ENCODE results near the gene CLDN25. TPM values are rescaled to one million over a fixed set of nuclear protein-coding genes. Genes with fewer than 3 reads are reported as not detected.
"Not testable (repeated sequence)": the region's sequence is repeated elsewhere in the genome, so short reads cannot be mapped to it uniquely, and the experiment has no call there.

CLDN25 gene
- total RNA-seq, 2 donors from 2014 or later, result not detected

DNA sequence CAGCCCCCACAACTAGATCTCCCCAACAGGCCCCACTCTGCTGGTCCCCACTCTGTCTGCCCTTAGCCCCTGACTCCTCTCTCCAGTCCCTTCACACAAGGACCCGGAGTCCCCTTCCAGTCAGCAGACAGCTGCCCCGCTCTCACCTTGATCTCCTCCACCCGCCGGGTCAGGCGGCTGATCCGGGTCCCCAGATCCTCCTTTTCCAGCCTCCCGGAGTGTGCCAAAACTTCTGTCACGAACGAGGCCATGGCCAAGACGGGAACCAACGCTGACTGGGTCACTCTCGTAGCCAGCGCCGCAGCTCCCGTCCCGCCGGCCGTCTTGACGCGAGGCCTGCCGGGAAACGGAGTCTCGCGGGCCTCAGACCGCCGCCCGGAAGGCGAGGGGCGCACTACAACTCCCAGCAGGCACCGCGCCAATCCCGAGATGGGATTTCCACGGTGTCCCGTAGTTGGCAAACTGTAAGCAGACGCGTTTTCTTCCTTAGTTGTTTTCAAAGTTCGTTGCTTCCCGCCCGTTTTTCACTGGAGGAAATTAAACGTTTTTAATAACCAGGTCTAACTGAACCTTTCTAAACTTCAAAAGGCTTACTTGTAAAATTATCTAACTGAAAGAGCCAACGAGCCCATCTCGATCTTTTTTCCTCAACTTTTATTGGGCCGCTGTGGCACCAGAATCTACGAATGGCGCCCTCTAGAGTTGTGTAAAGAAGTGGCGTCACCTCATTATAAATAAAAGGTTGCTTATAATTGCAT lies 6.0 kb upstream of the CLDN25 start, which contains the start of gene ZW10:
Gene ZW10, minus strand, starts transcription at position 277 of the 758 bp plus-strand sequence. Its CDS starts 26 bp downstream, at position 251.
- Histone ChIP-seq H3K27me3 (replicated peaks; ENCODE audit: insufficient read depth) (no peaks in the 10 kb centered on the region), H3K27ac (peak within 1 kb of the TSS; percentile 77 to 82), H3K36me3 (no peaks in the 10 kb centered on the region), H3K9me3 (no peaks in the 10 kb centered on the region), H3K4me1 (replicated peaks) (no peaks in the 10 kb centered on the region), H3K4me3 (peak within 1 kb of the TSS; percentile 73 to 77)
- under 1% methylated on average over 46 of the region's 46 CpGs for WGBS
- intact Hi-C loops (cut with DNase I), result loop anchor here (10.0 kb wide), 1 partner anchor 101 kb away; the partner anchor contains the start of gene USP28
- peak; percentile 61 for TF ChIP-seq POLR2A (IDR thresholded peaks at IDR 0.05)
- TF ChIP-seq, protein P1, sequence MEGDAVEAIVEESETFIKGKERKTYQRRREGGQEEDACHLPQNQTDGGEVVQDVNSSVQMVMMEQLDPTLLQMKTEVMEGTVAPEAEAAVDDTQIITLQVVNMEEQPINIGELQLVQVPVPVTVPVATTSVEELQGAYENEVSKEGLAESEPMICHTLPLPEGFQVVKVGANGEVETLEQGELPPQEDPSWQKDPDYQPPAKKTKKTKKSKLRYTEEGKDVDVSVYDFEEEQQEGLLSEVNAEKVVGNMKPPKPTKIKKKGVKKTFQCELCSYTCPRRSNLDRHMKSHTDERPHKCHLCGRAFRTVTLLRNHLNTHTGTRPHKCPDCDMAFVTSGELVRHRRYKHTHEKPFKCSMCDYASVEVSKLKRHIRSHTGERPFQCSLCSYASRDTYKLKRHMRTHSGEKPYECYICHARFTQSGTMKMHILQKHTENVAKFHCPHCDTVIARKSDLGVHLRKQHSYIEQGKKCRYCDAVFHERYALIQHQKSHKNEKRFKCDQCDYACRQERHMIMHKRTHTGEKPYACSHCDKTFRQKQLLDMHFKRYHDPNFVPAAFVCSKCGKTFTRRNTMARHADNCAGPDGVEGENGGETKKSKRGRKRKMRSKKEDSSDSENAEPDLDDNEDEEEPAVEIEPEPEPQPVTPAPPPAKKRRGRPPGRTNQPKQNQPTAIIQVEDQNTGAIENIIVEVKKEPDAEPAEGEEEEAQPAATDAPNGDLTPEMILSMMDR (IDR thresholded peaks at IDR 0.05), result peak; percentile 75 to 89 (median 80)
- TF ChIP-seq POLR2AphosphoS5 (IDR thresholded peaks at IDR 0.05), result peak; percentile 98
- DNase-seq (ENCODE audit: low spot score), result peak; percentile 96

DNA sequence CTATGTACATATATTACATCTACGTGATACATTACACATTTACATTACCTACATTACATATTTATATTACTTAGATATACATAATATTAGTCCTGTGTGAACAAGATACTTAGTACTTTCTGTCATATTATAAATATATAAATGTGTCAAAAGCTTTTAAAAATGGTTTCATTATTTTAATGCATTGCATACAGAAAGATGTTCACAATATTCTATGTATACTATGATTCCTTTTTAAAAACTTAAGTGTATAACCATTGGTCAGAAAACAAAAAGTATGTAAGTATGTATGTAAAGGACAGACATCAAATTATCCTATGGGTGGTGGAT lies 5.5 kb upstream of the CLDN25 start:
- Histone ChIP-seq H3K4me3 (peak overlapping the region; percentile 73 to 77), H3K27me3 (replicated peaks; ENCODE audit: insufficient read depth) (no peaks in the 10 kb centered on the region), H3K4me1 (replicated peaks) (no peaks in the 10 kb centered on the region), H3K36me3 (no peaks in the 10 kb centered on the region), H3K27ac (peak overlapping the region; percentile 77 to 82), H3K9me3 (no peaks in the 10 kb centered on the region)
- intact Hi-C loops (cut with DNase I), result loop anchor here (10.0 kb wide), 1 partner anchor 101 kb away; the partner anchor contains the start of gene USP28
- no peak for DNase-seq (ENCODE audit: low spot score)
- TF ChIP-seq POLR2A (IDR thresholded peaks at IDR 0.05) (no peak), POLR2AphosphoS5 (IDR thresholded peaks at IDR 0.05) (no peak)
- TF ChIP-seq, protein P1 (IDR thresholded peaks at IDR 0.05), result peak in 1 of 4 experiments; percentile 1
- WGBS, result 0% methylated on average over 1 of the region's 1 CpG

DNA sequence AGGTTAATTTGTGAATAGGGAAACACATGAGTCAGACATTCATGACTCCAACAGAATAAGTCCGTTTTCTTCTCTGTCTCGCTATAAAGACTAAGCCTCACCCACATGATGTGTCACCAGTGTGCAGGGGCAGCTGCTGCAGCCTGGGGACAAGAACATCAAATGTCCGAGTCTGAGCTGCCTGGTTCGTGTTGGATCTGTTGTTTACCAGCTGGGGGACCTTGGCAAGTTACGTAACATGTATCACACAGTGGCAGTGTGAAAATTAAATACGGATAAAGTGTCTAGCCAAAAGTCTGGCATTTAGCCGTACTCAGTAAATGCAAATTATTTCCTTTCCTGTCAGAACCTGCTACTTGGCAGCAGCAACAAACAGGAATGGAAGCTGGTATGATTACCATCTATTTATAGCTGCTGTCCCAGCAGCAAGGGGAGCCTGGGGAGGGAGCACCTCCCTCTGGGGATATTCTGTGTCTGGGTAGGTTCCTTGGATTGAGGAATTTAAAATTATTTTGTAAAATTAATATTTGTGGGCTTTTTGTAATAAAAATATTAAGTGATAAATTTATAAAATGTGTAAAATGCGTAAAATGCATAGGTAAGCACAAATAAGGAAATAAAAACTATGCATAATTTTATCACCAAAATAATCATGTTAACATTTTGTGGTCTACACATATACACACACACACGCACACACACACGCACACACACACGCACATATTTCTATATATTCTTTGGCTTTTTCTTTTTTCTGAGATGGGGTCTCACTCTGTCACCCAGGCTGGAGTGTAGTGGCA lies 1.3 kb upstream of the CLDN25 start:
- 27% methylated on average over 11 of the region's 11 CpGs for WGBS
- H3K27ac ChIP-seq, result peak overlapping the region; percentile 21 to 23
- no peak overlapping the region for H3K4me3 ChIP-seq
- DNase-seq (ENCODE audit: low spot score), result peak; percentile 67
- H3K27me3 ChIP-seq (replicated peaks; ENCODE audit: insufficient read depth), result no peaks in the 10 kb centered on the region
- intact Hi-C loops (cut with DNase I), result loop anchor here (10.0 kb wide), 1 partner anchor 96 kb away; the partner anchor contains the start of gene USP28
- H3K4me1 ChIP-seq (replicated peaks), result peaks cover 3% of the 10 kb centered on the region
- H3K36me3 ChIP-seq, result no peaks in the 10 kb centered on the region
- TF ChIP-seq, protein P1 (IDR thresholded peaks at IDR 0.05), result peak in 1 of 4 experiments; percentile 31
- peak; percentile 85 for TF ChIP-seq POLR2AphosphoS5 (IDR thresholded peaks at IDR 0.05)
- TF ChIP-seq POLR2A (IDR thresholded peaks at IDR 0.05), result peak; percentile 22
- H3K9me3 ChIP-seq, result no peaks in the 10 kb centered on the region

DNA sequence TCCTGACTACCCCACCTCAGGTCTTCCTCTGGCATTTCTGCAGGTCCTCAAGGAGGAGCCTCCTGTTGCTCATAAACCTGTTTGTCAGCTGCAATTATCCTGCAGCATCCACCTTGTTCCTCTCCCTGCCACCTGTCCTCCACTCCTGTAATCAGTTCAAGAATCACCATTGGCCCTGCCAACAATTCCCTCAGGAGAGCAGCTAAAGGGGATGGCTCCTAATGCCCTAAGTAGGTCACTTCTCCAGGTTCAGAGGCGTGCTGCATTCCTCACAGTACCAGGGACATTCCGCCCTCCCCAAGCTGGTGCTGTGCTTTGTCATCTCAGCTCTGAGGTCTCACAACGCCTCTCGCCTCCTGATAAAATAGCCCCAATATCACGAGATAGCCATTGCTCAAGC lies 2.1 kb downstream of the CLDN25 start:
- intact Hi-C loops (cut with DNase I), result no loop called here
- TF ChIP-seq POLR2A (IDR thresholded peaks at IDR 0.05), result no peak
- no peaks in the 10 kb centered on the region for H3K27me3 ChIP-seq (replicated peaks; ENCODE audit: insufficient read depth)
- no peak for DNase-seq (ENCODE audit: low spot score)
- no peaks in the 10 kb centered on the region for H3K9me3 ChIP-seq
- H3K36me3 ChIP-seq, result no peaks in the 10 kb centered on the region
- peaks cover 3% of the 10 kb centered on the region for H3K4me1 ChIP-seq (replicated peaks)
- no peak overlapping the region for H3K27ac ChIP-seq
- WGBS, result 62% methylated on average over 5 of the region's 5 CpGs
- H3K4me3 ChIP-seq, result no peak overlapping the region

DNA sequence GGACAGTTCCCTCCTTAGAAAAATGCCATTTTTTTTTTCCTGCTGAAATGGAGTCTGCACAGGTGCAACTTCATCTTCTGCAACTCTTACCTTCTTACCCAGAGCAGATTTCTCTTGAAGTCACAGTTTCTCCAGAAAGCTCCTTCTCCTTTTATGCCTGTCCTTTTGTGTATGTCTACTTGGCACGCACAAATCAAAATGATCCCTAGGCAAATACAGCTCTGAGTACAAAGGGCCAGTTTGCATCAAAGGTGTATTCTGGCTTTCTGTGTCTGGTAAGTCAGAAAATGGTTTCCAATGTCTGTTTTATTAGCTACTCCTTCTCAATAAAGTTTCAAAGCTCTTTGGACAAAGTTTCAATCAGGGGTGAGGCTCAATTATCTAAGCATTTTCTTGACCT lies 2.5 kb downstream of the CLDN25 start:
- intact Hi-C loops (cut with DNase I), result no loop called here
- no peak overlapping the region for H3K27ac ChIP-seq
- H3K4me1 ChIP-seq (replicated peaks), result peaks cover 3% of the 10 kb centered on the region
- WGBS, result 54% methylated on average over 1 of the region's 1 CpG
- H3K9me3 ChIP-seq, result no peaks in the 10 kb centered on the region
- H3K27me3 ChIP-seq (replicated peaks; ENCODE audit: insufficient read depth), result no peaks in the 10 kb centered on the region
- no peak overlapping the region for H3K4me3 ChIP-seq
- DNase-seq (ENCODE audit: low spot score), result no peak
- no peaks in the 10 kb centered on the region for H3K36me3 ChIP-seq
- TF ChIP-seq, protein P1 (IDR thresholded peaks at IDR 0.05), result no peak
- TF ChIP-seq POLR2AphosphoS5 (IDR thresholded peaks at IDR 0.05), result peak; percentile 18

DNA sequence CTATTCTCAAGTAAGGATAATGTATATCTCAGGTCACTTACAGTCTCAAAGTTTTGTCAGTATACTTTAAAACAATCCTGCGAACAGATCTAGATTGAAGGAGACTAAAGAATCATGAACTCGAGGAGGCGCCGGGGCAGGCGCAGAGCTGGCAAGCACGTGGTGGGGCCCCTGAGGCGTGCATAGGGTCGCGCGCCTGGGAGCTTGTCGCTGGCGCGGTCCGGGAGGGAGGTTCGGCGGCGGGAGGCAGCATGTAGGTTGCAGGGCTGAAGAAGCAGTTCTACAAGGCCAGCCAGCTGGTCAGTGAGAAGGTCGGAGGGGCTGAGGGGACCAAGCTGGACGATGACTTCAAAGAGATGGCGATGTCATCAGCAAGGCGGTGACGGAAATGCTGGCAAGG lies 9.4 kb downstream of the CLDN25 start:
- H3K36me3 ChIP-seq; DNase-seq (ENCODE audit: low spot score); H3K4me3 ChIP-seq; intact Hi-C loops (cut with DNase I); H3K27me3 ChIP-seq (replicated peaks; ENCODE audit: insufficient read depth); H3K27ac ChIP-seq; H3K4me1 ChIP-seq (replicated peaks); H3K9me3 ChIP-seq: not testable (repeated sequence)
- 78% methylated on average over 22 of the region's 22 CpGs for WGBS
